GM15510 (cell line): ENCODE measurements around the gene ERICH3.

Experiments used
- POLR2A ChIP-seq: IDR thresholded peaks from 3 replicates; pipeline ENCODE4 v1.6.1; 2011; ENCODE audit warnings: borderline replicate concordance; ENCODE audit not compliant: insufficient read length; ENCODE audit errors: extremely low read depth

The ERICH3 gene

GRCh38 chr1:74637296-74637695, 36.3 kb downstream of the ERICH3 start:
- no peak for TF ChIP-seq POLR2A

GRCh38 chr1:74629283-74629682, 44.3 kb downstream of the ERICH3 start:
- no peak for TF ChIP-seq POLR2A

GRCh38 chr1:74623716-74624115, 49.9 kb downstream of the ERICH3 start:
- TF ChIP-seq POLR2A: no peak

GRCh38 chr1:74620242-74620641, 53.4 kb downstream of the ERICH3 start:
- TF ChIP-seq POLR2A: no peak

- no peak for TF ChIP-seq POLR2A
Observed at GRCh38 chr1:74618974-74619373, 54.6 kb downstream of the ERICH3 start.

GRCh38 chr1:74613894-74614293, 59.7 kb downstream of the ERICH3 start:
- no peak for TF ChIP-seq POLR2A

- no peak for TF ChIP-seq POLR2A
Observed at GRCh38 chr1:74611887-74612286, 61.7 kb downstream of the ERICH3 start.

GRCh38 chr1:74610961-74611360, 62.6 kb downstream of the ERICH3 start:
- TF ChIP-seq POLR2A: no peak

- no peak for TF ChIP-seq POLR2A
Observed at GRCh38 chr1:74609810-74610371, 63.7 kb downstream of the ERICH3 start.

- no peak for TF ChIP-seq POLR2A
Observed at GRCh38 chr1:74596717-74597116, 76.9 kb downstream of the ERICH3 start.

GRCh38 chr1:74593887-74594866, 79.4 kb downstream of the ERICH3 start:
- no peak for TF ChIP-seq POLR2A

GRCh38 chr1:74592580-74593355, 80.8 kb downstream of the ERICH3 start:
- no peak for TF ChIP-seq POLR2A

GRCh38 chr1:74591949-74592348, 81.6 kb downstream of the ERICH3 start:
- TF ChIP-seq POLR2A: no peak

GRCh38 chr1:74590288-74590687, 83.3 kb downstream of the ERICH3 start:
- no peak for TF ChIP-seq POLR2A

GRCh38 chr1:74587888-74588287, 85.7 kb downstream of the ERICH3 start:
- TF ChIP-seq POLR2A: no peak
